ENCODE data around the gene PDK4.

The PDK4 gene

GRCh38 chr7:95621404-95621803 is 25.1 kb upstream of the PDK4 start:
- no peak overlapping the region for H3K4me3 ChIP-seq (replicated peaks; ENCODE audit: low read depth, low read length)
- no peaks in the 10 kb centered on the region for H3K27me3 ChIP-seq (replicated peaks; ENCODE audit: control insufficient read depth, insufficient read depth, low read length)
- DNase-seq (ENCODE audit: extremely low read depth, insufficient read length) = no peak
- no peaks in the 10 kb centered on the region for H3K36me3 ChIP-seq (ENCODE audit: control insufficient read depth, insufficient read depth, low read length)
- TF ChIP-seq CTCF (IDR thresholded peaks at IDR 0.05; ENCODE audit: insufficient read depth, low read length, poor library complexity, severe bottlenecking) = no peak

GRCh38 chr7:95620631-95621030 is 24.3 kb upstream of the PDK4 start:
- no peaks in the 10 kb centered on the region for H3K27me3 ChIP-seq (replicated peaks; ENCODE audit: control insufficient read depth, insufficient read depth, low read length)
- no peak for DNase-seq (ENCODE audit: extremely low read depth, insufficient read length)
- H3K4me3 ChIP-seq (replicated peaks; ENCODE audit: low read depth, low read length) = no peak overlapping the region
- H3K36me3 ChIP-seq (ENCODE audit: control insufficient read depth, insufficient read depth, low read length) = no peaks in the 10 kb centered on the region
- no peak for TF ChIP-seq CTCF (IDR thresholded peaks at IDR 0.05; ENCODE audit: insufficient read depth, low read length, poor library complexity, severe bottlenecking)

DNA sequence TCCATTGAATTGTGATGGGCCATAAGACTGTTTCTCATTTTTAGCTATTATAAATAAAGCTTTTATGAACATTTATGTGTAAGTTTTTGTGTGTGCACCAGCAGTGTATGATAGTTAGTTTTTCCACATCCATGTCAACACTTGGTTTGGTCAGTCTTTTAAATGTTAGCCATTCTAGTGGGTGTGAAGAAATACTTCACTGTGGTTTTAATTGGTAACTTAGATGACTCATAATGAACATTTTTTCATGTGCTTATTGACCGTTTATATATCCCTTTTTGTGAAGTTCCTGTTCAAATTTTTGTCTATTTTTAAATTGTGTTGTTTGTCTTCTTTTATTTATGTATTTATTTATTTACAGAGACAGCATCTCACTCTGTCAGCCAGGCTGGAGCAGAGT is 23.6 kb upstream of the PDK4 start:
- no peaks in the 10 kb centered on the region for H3K36me3 ChIP-seq (ENCODE audit: control insufficient read depth, insufficient read depth, low read length)
- no peak for TF ChIP-seq CTCF (IDR thresholded peaks at IDR 0.05; ENCODE audit: insufficient read depth, low read length, poor library complexity, severe bottlenecking)
- no peak for DNase-seq (ENCODE audit: extremely low read depth, insufficient read length)
- no peak overlapping the region for H3K4me3 ChIP-seq (replicated peaks; ENCODE audit: low read depth, low read length)
- no peaks in the 10 kb centered on the region for H3K27me3 ChIP-seq (replicated peaks; ENCODE audit: control insufficient read depth, insufficient read depth, low read length)

DNA sequence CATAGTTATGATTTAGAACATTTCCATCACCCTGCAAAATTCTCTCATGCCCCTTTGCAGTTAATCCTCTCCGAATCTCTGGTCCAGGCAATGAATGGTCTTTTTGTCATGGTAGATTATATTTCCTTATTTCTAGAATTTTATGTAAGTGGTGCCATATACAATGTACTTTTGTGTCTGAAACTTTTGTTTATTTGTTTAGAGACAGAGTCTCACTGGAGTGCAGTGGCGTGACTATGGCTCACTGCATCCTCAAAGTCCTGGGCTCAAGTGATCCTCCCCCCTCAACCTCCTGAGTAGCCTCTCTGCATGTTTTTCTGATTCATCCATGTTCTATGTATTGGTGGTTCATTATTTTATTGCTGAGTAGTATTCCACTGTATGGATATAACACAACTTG is 23.2 kb upstream of the PDK4 start:
- H3K36me3 ChIP-seq (ENCODE audit: control insufficient read depth, insufficient read depth, low read length) = no peaks in the 10 kb centered on the region
- no peak overlapping the region for H3K4me3 ChIP-seq (replicated peaks; ENCODE audit: low read depth, low read length)
- H3K27me3 ChIP-seq (replicated peaks; ENCODE audit: control insufficient read depth, insufficient read depth, low read length) = no peaks in the 10 kb centered on the region
- no peak for TF ChIP-seq CTCF (IDR thresholded peaks at IDR 0.05; ENCODE audit: insufficient read depth, low read length, poor library complexity, severe bottlenecking)
- no peak for DNase-seq (ENCODE audit: extremely low read depth, insufficient read length)

DNA sequence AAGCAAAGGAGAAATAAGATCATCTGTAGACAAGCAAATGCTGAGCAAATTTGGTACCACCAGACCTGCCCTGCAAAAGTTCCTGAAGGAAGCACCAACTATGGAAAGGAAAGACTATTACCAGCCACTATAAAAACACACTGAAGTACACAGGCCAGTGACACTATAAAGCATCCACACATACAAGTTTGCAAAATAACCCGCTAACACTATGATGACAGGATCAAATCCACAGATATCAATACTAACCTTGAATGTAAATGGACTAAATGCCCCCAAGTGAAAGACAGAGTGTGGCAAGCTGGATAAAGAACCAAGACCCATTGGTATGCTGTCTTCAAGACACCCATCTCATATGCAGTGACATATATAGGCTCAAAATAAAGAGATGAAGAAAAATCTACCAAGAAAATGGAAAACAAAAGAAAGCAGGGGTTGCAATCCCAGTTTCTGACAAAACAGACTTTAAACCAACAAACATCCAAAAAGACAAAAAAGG is 18.2 kb upstream of the PDK4 start:
- TF ChIP-seq CTCF (IDR thresholded peaks at IDR 0.05; ENCODE audit: insufficient read depth, low read length, poor library complexity, severe bottlenecking) = no peak
- DNase-seq (ENCODE audit: extremely low read depth, insufficient read length) = no peak
- no peaks in the 10 kb centered on the region for H3K36me3 ChIP-seq (ENCODE audit: control insufficient read depth, insufficient read depth, low read length)
- H3K4me3 ChIP-seq (replicated peaks; ENCODE audit: low read depth, low read length) = no peak overlapping the region
- H3K27me3 ChIP-seq (replicated peaks; ENCODE audit: control insufficient read depth, insufficient read depth, low read length) = no peaks in the 10 kb centered on the region

DNA sequence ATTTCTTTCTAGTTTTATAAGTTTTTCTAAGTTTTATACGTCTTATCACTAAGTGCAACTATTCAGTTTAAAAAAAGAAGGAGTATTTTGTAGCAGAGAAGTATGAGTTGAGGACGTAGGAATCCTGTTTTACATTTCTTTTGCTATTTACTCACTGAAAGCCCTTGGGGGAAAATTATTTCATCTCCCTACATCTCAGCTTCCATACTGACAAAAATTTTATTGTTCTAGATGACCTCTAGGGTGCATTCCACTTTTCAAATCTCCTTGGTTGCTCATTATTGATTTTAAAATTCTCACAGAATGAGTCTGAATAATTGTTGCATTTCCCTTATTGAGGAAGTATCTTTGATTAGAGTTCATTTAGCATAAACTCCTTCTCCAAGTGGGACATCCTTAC is 14.9 kb upstream of the PDK4 start:
- no peak for TF ChIP-seq CTCF (IDR thresholded peaks at IDR 0.05; ENCODE audit: insufficient read depth, low read length, poor library complexity, severe bottlenecking)
- H3K4me3 ChIP-seq (replicated peaks; ENCODE audit: low read depth, low read length) = no peak overlapping the region
- H3K27me3 ChIP-seq (replicated peaks; ENCODE audit: control insufficient read depth, insufficient read depth, low read length) = no peaks in the 10 kb centered on the region
- H3K36me3 ChIP-seq (ENCODE audit: control insufficient read depth, insufficient read depth, low read length) = no peaks in the 10 kb centered on the region
- DNase-seq (ENCODE audit: extremely low read depth, insufficient read length) = no peak

Measured in GM06990 (cell line).